CD14-positive monocyte (primary cell): ENCODE measurements around the gene ITPR3. TPM values are rescaled to one million over a fixed set of nuclear protein-coding genes. Genes with fewer than 3 reads are reported as not detected.
A peak's percentile ranks its signal among the peaks of the same experiment; 100 is the strongest.

ENCODE experiments used
- DNase-seq, 3 donors: peaks; one replicate each; pipeline ENCODE4 v3.0.0-alpha.2; 2011 to 2022
- H2AFZ ChIP-seq: 2 replicates; pipeline ENCODE4 v1.6.0; 2012; ENCODE audit warnings: mild to moderate bottlenecking, low read depth, low read length, inconsistent platforms; ENCODE audit not compliant: insufficient read depth, poor library complexity, severe bottlenecking
- H3K27ac ChIP-seq, 2 donors: 1 replicate in 1 of 2; 2 replicates in 1 of 2; pipeline ENCODE4 v1.5.1; 2012 to 2013; ENCODE audit warnings: low read length in 2 of 2, control low read depth in 1 of 2, inconsistent platforms in 1 of 2, low read depth in 1 of 2, mild to moderate bottlenecking in 1 of 2
- H3K27me3 ChIP-seq, 2 donors: one replicate each; pipeline versions ENCODE4 v1.6.0 to v1.6.1; 2011 to 2013; ENCODE audit warnings: low read length in 2 of 2; ENCODE audit not compliant: control insufficient read depth in 2 of 2, insufficient read depth in 2 of 2
- H3K36me3 ChIP-seq, 2 donors: replicated peaks in 1 of 2; 1 replicate in 1 of 2; 2 replicates in 1 of 2; pipeline versions ENCODE4 v1.5.1 to v1.6.1; 2012 to 2013; ENCODE audit warnings: low read length in 2 of 2, control low read depth in 1 of 2, inconsistent platforms in 1 of 2, mild to moderate bottlenecking in 1 of 2; ENCODE audit not compliant: insufficient read depth in 2 of 2, control insufficient read depth in 1 of 2
- H3K4me1 ChIP-seq, 2 donors: 1 replicate in 1 of 2; 2 replicates in 1 of 2; pipeline versions ENCODE4 v1.5.1 to v1.6.1; 2012 to 2013; ENCODE audit warnings: low read length in 2 of 2, control low read depth in 1 of 2, inconsistent platforms in 1 of 2, mild to moderate bottlenecking in 1 of 2, moderate library complexity in 1 of 2; ENCODE audit not compliant: insufficient read depth in 2 of 2, control insufficient read depth in 1 of 2
- H3K4me2 ChIP-seq: replicated peaks from 2 replicates; pipeline ENCODE3; 2012; ENCODE audit warnings: low read length, moderate library complexity, mild to moderate bottlenecking; ENCODE audit not compliant: poor library complexity, severe bottlenecking; ENCODE audit errors: extremely low read depth
- H3K4me3 ChIP-seq, 3 experiments: fragments of 200-600 bp in 1 of 3; sonication (generic) in 1 of 3; replicated peaks in 1 of 3; 1 replicate in 2 of 3; 2 replicates in 1 of 3; pipeline ENCODE4 v1.5.1; 2011 to 2013; ENCODE audit warnings: low read length in 3 of 3, mild to moderate bottlenecking in 3 of 3, control low read depth in 2 of 3, low read depth in 2 of 3, inconsistent platforms in 1 of 3, moderate library complexity in 1 of 3
- H3K79me2 ChIP-seq: 2 replicates; pipeline ENCODE4 v1.6.0; 2012; ENCODE audit warnings: mild to moderate bottlenecking, control low read depth, inconsistent platforms, low read length, moderate library complexity; ENCODE audit not compliant: insufficient read depth
- H3K9ac ChIP-seq: 2 replicates; pipeline ENCODE4 v1.6.0; 2017; ENCODE audit warnings: low read length, mild to moderate bottlenecking; ENCODE audit not compliant: insufficient read depth, poor library complexity, severe bottlenecking
- H3K9me3 ChIP-seq, 2 donors: replicated peaks in 1 of 2; 1 replicate in 1 of 2; 2 replicates in 1 of 2; pipeline versions ENCODE4 v1.5.1 to v1.6.1; 2012 to 2013; ENCODE audit warnings: low read length in 2 of 2, control low read depth in 1 of 2; ENCODE audit not compliant: control insufficient read depth in 1 of 2, insufficient read depth in 1 of 2
- H4K20me1 ChIP-seq: 2 replicates; pipeline ENCODE4 v1.6.0; 2012; ENCODE audit warnings: mild to moderate bottlenecking, low read length, control low read depth, moderate library complexity; ENCODE audit not compliant: insufficient read depth
- H3K27ac Mint-ChIP-seq, 7 donors: one replicate each; pipeline ENCODE4 v1.8.0; 2020; ENCODE audit warnings: mild to moderate bottlenecking in 7 of 7, mixed read lengths in 7 of 7, moderate library complexity in 6 of 7, inconsistent platforms in 2 of 7
- H3K27me3 Mint-ChIP-seq, 3 donors: one replicate each; pipeline ENCODE4 v1.8.0; 2021 to 2022; ENCODE audit warnings: low read depth in 3 of 3, mild to moderate bottlenecking in 3 of 3, mixed read lengths in 3 of 3, moderate library complexity in 3 of 3, inconsistent platforms in 1 of 3
- H3K36me3 Mint-ChIP-seq, 2 donors: one replicate each; pipeline ENCODE4 v1.8.0; 2020; ENCODE audit warnings: mixed read lengths in 2 of 2, inconsistent platforms in 1 of 2, mild to moderate bottlenecking in 1 of 2
- H3K4me1 Mint-ChIP-seq: one replicate; pipeline ENCODE4 v1.8.0; 2020; ENCODE audit warnings: mild to moderate bottlenecking, mixed read lengths
- H3K4me3 Mint-ChIP-seq, 2 donors: one replicate each; pipeline ENCODE4 v1.8.0; 2020; ENCODE audit warnings: mild to moderate bottlenecking in 2 of 2, mixed read lengths in 2 of 2, moderate library complexity in 1 of 2
- H3K9me3 Mint-ChIP-seq, 7 donors: one replicate each; pipeline ENCODE4 v1.8.0; 2020 to 2022; ENCODE audit warnings: mixed read lengths in 7 of 7, mild to moderate bottlenecking in 6 of 7, moderate library complexity in 6 of 7, inconsistent platforms in 2 of 7
- WGBS: methylation state at CpG from one replicate; pipeline ENCODE4 v1.1.5; 2013; ENCODE audit warnings: missing lambda C conversion rate; ENCODE audit not compliant: insufficient coverage; 5-methylcytosine and 5-hydroxymethylcytosine counted together
- intact Hi-C, 2 donors: fragments of 100-400 bp; cut with micrococcal nuclease; formaldehyde crosslinking; loops; one replicate each; pipeline versions ENCODE4 v1.15.0 to v1.15.1; 2023
- polyA plus RNA-seq, 3 donors: library from polyadenylated mRNA; depleted of rRNA in 1 of 3; unstranded in 2 of 3; stranded (reverse) in 1 of 3; fragments of 300-500 nt in 2 of 3; fragments of >200 nt in 1 of 3; fragmentation: Illumina TruSeq in 2 of 3; gene quantifications; 1 replicate in 2 of 3; 2 replicates in 1 of 3; pipeline ENCODE4 v1.2.3, GENCODE V29; 2012 to 2021
- TF ChIP-seq, protein P1 (sequence below): fragments of 200-600 bp; IDR thresholded peaks from one replicate; pipeline ENCODE4 v1.8.0; 2022; ENCODE audit warnings: antibody characterized with exemption, mild to moderate bottlenecking

Gene ITPR3
- polyA plus RNA-seq, 3 donors = 1.8 TPM; not detected in 2

DNA sequence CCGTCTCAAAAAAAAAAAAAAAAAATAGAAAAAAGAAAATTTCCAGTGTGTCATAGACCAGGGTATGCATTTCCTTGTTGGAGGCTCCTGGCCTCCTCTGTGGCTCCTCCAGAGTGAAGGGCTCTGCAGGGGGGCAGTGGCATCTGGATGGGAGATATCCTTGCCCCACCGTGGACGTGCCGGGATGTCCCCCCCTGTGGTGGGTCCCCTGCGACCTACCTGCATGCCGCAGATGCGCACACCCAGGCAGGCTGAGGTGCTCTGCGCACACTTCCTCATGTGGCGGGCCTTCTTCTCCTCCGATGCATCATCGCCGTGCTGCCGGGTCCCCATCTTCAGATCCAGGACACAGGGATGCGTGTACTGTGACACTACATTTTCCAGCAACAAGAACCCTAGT, 104.1 kb downstream of the ITPR3 start:
- H3K4me3 ChIP-seq = no peak overlapping the region
- Mint-ChIP-seq H3K9me3 (no peaks in the 10 kb centered on the region), H3K36me3 (no peaks in the 10 kb centered on the region), H3K27ac (no peak overlapping the region), H3K4me1 (no peaks in the 10 kb centered on the region), H3K4me3 (no peak overlapping the region), H3K27me3 (peaks cover 11 to 21% (median 16%) of the 10 kb centered on the region in 3 donors)
- no peak overlapping the region for H3K27ac ChIP-seq
- TF ChIP-seq, protein P1, sequence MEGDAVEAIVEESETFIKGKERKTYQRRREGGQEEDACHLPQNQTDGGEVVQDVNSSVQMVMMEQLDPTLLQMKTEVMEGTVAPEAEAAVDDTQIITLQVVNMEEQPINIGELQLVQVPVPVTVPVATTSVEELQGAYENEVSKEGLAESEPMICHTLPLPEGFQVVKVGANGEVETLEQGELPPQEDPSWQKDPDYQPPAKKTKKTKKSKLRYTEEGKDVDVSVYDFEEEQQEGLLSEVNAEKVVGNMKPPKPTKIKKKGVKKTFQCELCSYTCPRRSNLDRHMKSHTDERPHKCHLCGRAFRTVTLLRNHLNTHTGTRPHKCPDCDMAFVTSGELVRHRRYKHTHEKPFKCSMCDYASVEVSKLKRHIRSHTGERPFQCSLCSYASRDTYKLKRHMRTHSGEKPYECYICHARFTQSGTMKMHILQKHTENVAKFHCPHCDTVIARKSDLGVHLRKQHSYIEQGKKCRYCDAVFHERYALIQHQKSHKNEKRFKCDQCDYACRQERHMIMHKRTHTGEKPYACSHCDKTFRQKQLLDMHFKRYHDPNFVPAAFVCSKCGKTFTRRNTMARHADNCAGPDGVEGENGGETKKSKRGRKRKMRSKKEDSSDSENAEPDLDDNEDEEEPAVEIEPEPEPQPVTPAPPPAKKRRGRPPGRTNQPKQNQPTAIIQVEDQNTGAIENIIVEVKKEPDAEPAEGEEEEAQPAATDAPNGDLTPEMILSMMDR = no peak
- DNase-seq = no peak
- H3K79me2 ChIP-seq = no peaks in the 10 kb centered on the region
- no peaks in the 10 kb centered on the region for H3K4me1 ChIP-seq
- no peaks in the 10 kb centered on the region for H3K36me3 ChIP-seq
- peaks cover 0 to 6% of the 10 kb centered on the region in 2 donors for H3K27me3 ChIP-seq
- no peaks in the 10 kb centered on the region for H4K20me1 ChIP-seq
- H2AFZ ChIP-seq = no peak overlapping the region
- H3K9ac ChIP-seq = no peak overlapping the region
- no peak overlapping the region for H3K4me2 ChIP-seq
- 90% methylated on average over 13 of the region's 14 CpGs for WGBS
- no peaks in the 10 kb centered on the region for H3K9me3 ChIP-seq
- intact Hi-C loops = no loop called here

DNA sequence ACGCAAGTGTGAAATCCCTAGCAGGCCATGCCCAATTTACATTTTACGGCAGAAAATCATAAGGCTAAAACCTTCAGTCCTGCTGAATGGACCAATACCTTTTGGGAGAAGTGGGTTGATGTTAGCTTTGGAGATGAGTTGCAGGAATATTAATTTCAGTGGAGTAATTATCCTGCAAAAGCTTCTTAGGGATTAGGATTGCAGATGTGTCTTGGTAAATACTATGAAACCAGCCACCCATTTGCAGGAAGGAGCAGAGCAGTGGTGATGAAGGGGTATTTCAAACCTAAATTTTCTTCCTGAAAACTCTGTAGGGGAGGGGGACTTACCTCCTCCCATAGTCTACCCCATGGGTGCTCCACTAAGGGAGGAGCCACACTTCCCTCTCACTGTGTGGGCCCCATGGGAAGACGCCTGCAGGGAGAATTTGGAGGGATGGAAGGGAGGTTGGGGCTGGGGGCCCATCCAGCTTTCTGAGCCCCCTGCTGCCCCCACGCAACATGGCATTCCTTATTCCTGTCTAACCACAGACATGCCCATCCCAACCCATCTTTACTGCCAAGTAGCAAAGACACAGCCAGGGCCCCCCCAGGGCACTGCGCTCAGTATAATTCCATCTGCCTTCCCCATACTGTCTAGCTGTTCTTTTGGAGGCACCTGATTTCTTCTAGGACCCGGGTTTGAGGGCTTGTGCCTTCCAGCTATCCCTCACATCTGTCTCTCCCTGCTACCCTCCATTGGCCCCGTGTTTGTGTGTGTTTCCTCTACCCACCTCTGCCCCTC, 105.0 kb downstream of the ITPR3 start:
- Histone ChIP-seq H2AFZ (no peak overlapping the region), H3K27ac (no peak overlapping the region), H3K4me2 (no peak overlapping the region), H3K9ac (no peak overlapping the region), H4K20me1 (no peaks in the 10 kb centered on the region), H3K27me3 (peaks cover 0 to 6% of the 10 kb centered on the region in 2 donors), H3K79me2 (no peaks in the 10 kb centered on the region), H3K36me3 (no peaks in the 10 kb centered on the region), H3K4me3 (no peak overlapping the region), H3K9me3 (no peaks in the 10 kb centered on the region), H3K4me1 (no peaks in the 10 kb centered on the region)
- H3K36me3 Mint-ChIP-seq = no peaks in the 10 kb centered on the region
- intact Hi-C loops = no loop called here
- TF ChIP-seq, protein P1 = no peak
- H3K9me3 Mint-ChIP-seq = no peaks in the 10 kb centered on the region
- H3K27ac Mint-ChIP-seq = peak overlapping the region in 1 of 7 donors; percentile 28
- no peak overlapping the region for H3K4me3 Mint-ChIP-seq
- WGBS = 98% methylated on average over 5 of the region's 7 CpGs
- H3K4me1 Mint-ChIP-seq = no peaks in the 10 kb centered on the region
- H3K27me3 Mint-ChIP-seq = peaks cover 11 to 21% (median 18%) of the 10 kb centered on the region in 3 donors
- DNase-seq = no peak
